IPS DF 19.7 (cell line): ENCODE data around the gene EFEMP2.

Source experiments
- DNase-seq: peaks from one replicate; pipeline ENCODE4 v3.0.0-alpha.2; 2013; ENCODE audit warnings: low read depth, low spot score

EFEMP2 gene

GRCh38 chr11:65866509-65867283 lies 5.9 kb downstream of the EFEMP2 start:
- no peak for DNase-seq

GRCh38 chr11:65865550-65866172 lies 6.9 kb downstream of the EFEMP2 start:
- no peak for DNase-seq

GRCh38 chr11:65864706-65865471 lies 7.7 kb downstream of the EFEMP2 start:
- DNase-seq: no peak

- DNase-seq: no peak
Measured at GRCh38 chr11:65863889-65864705, 8.5 kb downstream of the EFEMP2 start.

GRCh38 chr11:65862941-65863888 lies 9.4 kb downstream of the EFEMP2 start:
- DNase-seq: no peak

GRCh38 chr11:65862191-65862735 lies 10.3 kb downstream of the EFEMP2 start:
- no peak for DNase-seq

- DNase-seq: no peak
Measured at GRCh38 chr11:65861533-65862183, 10.9 kb downstream of the EFEMP2 start.

- no peak for DNase-seq
Measured at GRCh38 chr11:65861165-65861505, 11.5 kb downstream of the EFEMP2 start.

- DNase-seq: peak; percentile 90
Measured at GRCh38 chr11:65860278-65861164, 12.1 kb downstream of the EFEMP2 start, which contains the start of gene MUS81. MUS81 (plus strand) TSS chr11:65860433; CDS start chr11:65860754, 321 bp downstream.

GRCh38 chr11:65859812-65860277 lies 12.8 kb downstream of the EFEMP2 start:
- DNase-seq: no peak

GRCh38 chr11:65859095-65859811 lies 13.3 kb downstream of the EFEMP2 start:
- DNase-seq: peak; percentile 95

- DNase-seq: no peak
Measured at GRCh38 chr11:65858681-65859087, 13.9 kb downstream of the EFEMP2 start.

GRCh38 chr11:65857853-65858680 lies 14.5 kb downstream of the EFEMP2 start, which contains the start of gene CFL1:
CFL1 (minus strand) TSS chr11:65858180; CDS start chr11:65858099, 81 bp downstream.
- no peak for DNase-seq

GRCh38 chr11:65857500-65857852 lies 15.1 kb downstream of the EFEMP2 start:
- DNase-seq: no peak

GRCh38 chr11:65856689-65857499 lies 15.7 kb downstream of the EFEMP2 start:
- no peak for DNase-seq

- DNase-seq: no peak
Measured at GRCh38 chr11:65855927-65856363, 16.7 kb downstream of the EFEMP2 start.
